H9 (cell line): Measurements from ENCODE around the gene PAIP2. TPM values are rescaled to one million over a fixed set of nuclear protein-coding genes. Genes with fewer than 3 reads are reported as not detected.

Source experiments
- DNase-seq: peaks from one replicate; pipeline ENCODE4 v3.0.0-alpha.2; 2017
- H2AFZ ChIP-seq: one replicate; pipeline ENCODE4 v1.6.1; 2013; ENCODE audit warnings: mild to moderate bottlenecking, low read length, control low read depth, moderate library complexity
- H2AK5ac ChIP-seq: 2 replicates; pipeline ENCODE4 v1.6.1; 2013; ENCODE audit warnings: low read length, control low read depth, mixed read lengths; ENCODE audit not compliant: insufficient read length
- H2BK120ac ChIP-seq: one replicate; pipeline ENCODE4 v1.6.1; 2013; ENCODE audit warnings: low read depth, mild to moderate bottlenecking, low read length, control low read depth, inconsistent platforms; ENCODE audit not compliant: poor library complexity, severe bottlenecking
- H2BK12ac ChIP-seq: 2 replicates; pipeline ENCODE4 v1.6.1; 2013; ENCODE audit warnings: low read length, control low read depth, mixed read lengths, low read depth; ENCODE audit not compliant: insufficient read length
- H2BK15ac ChIP-seq: 2 replicates; pipeline ENCODE4 v1.6.1; 2013; ENCODE audit warnings: low read depth, low read length, control low read depth
- H2BK20ac ChIP-seq: one replicate; pipeline ENCODE4 v1.6.1; 2013; ENCODE audit warnings: low read depth, mild to moderate bottlenecking, low read length, control low read depth, inconsistent platforms; ENCODE audit not compliant: poor library complexity, severe bottlenecking
- H2BK5ac ChIP-seq: 2 replicates; pipeline ENCODE4 v1.6.1; 2013; ENCODE audit warnings: low read length, control low read depth, mixed read lengths; ENCODE audit not compliant: insufficient read length
- H3K14ac ChIP-seq: 2 replicates; pipeline ENCODE4 v1.6.1; 2013; ENCODE audit warnings: low read length, control low read depth; ENCODE audit not compliant: insufficient read depth
- H3K18ac ChIP-seq: 2 replicates; pipeline ENCODE4 v1.6.1; 2013; ENCODE audit warnings: low read depth, mild to moderate bottlenecking, mixed read lengths, low read length, control low read depth; ENCODE audit not compliant: insufficient read length
- H3K23ac ChIP-seq: 2 replicates; pipeline ENCODE4 v1.6.1; 2013; ENCODE audit warnings: low read length, control low read depth, mixed read lengths, low read depth; ENCODE audit not compliant: insufficient read length
- H3K23me2 ChIP-seq: 2 replicates; pipeline ENCODE4 v1.6.1; 2013; ENCODE audit warnings: low read depth, mild to moderate bottlenecking, mixed read lengths, low read length, control low read depth; ENCODE audit not compliant: insufficient read length, poor library complexity, severe bottlenecking
- H3K27ac ChIP-seq: 2 replicates; pipeline ENCODE4 v1.5.1; 2013; ENCODE audit warnings: low read length, control low read depth, mixed read lengths, low read depth; ENCODE audit not compliant: insufficient read length
- H3K27me3 ChIP-seq: 2 replicates; pipeline ENCODE4 v1.6.1; 2013; ENCODE audit warnings: low read length, control low read depth, inconsistent platforms; ENCODE audit not compliant: insufficient read depth
- H3K4ac ChIP-seq: 2 replicates; pipeline ENCODE4 v1.6.1; 2013; ENCODE audit warnings: low read depth, mild to moderate bottlenecking, control low read depth, inconsistent platforms, low read length, moderate library complexity
- H3K4me1 ChIP-seq: 2 replicates; pipeline ENCODE4 v1.6.1; 2013; ENCODE audit warnings: low read length, control low read depth, inconsistent platforms; ENCODE audit not compliant: insufficient read depth
- H3K4me2 ChIP-seq: 2 replicates; pipeline ENCODE4 v1.6.1; 2013; ENCODE audit warnings: low read length, control low read depth, mixed read lengths; ENCODE audit not compliant: insufficient read length, insufficient read depth
- H3K56ac ChIP-seq: 2 replicates; pipeline ENCODE4 v1.6.1; 2013; ENCODE audit warnings: low read depth, mild to moderate bottlenecking, mixed read lengths, low read length, control low read depth; ENCODE audit not compliant: insufficient read length
- H3K79me1 ChIP-seq: 2 replicates; pipeline ENCODE4 v1.6.1; 2013; ENCODE audit warnings: low read depth, mild to moderate bottlenecking, moderate library complexity, low read length, control low read depth, inconsistent platforms; ENCODE audit not compliant: insufficient read depth, poor library complexity, severe bottlenecking
- H3K79me2 ChIP-seq: 2 replicates; pipeline ENCODE4 v1.6.1; 2013; ENCODE audit warnings: low read length, control low read depth, inconsistent platforms; ENCODE audit not compliant: insufficient read depth
- H3K9ac ChIP-seq: 2 replicates; pipeline ENCODE4 v1.6.1; 2013; ENCODE audit warnings: low read length, control low read depth, mixed read lengths; ENCODE audit not compliant: insufficient read length; ENCODE audit errors: extremely low read depth
- H3K9me3 ChIP-seq: one replicate; pipeline ENCODE4 v1.6.1; 2013; ENCODE audit warnings: low read depth, low read length, inconsistent platforms; ENCODE audit not compliant: control insufficient read depth
- H3T11ph ChIP-seq: one replicate; pipeline ENCODE4 v1.6.1; 2013; ENCODE audit warnings: mild to moderate bottlenecking, low read length, control low read depth, inconsistent platforms
- H4K20me1 ChIP-seq: one replicate; pipeline ENCODE4 v1.6.1; 2013; ENCODE audit not compliant: control insufficient read depth, insufficient read length, insufficient read depth
- H4K5ac ChIP-seq: 2 replicates; pipeline ENCODE4 v1.6.1; 2013; ENCODE audit warnings: low read depth, mild to moderate bottlenecking, mixed read lengths, low read length, control low read depth; ENCODE audit not compliant: insufficient read length
- H4K8ac ChIP-seq: replicated peaks from 2 replicates; pipeline ENCODE4 v1.6.1; 2013; ENCODE audit warnings: low read length, control low read depth, mixed read lengths, low read depth; ENCODE audit not compliant: insufficient read length
- H4K91ac ChIP-seq: 2 replicates; pipeline ENCODE4 v1.6.1; 2013; ENCODE audit warnings: low read depth, mild to moderate bottlenecking, moderate library complexity, mixed read lengths, low read length, control low read depth; ENCODE audit not compliant: insufficient read length
- H3K27ac Mint-ChIP-seq, 3 experiments: 2 replicates in 2 of 3; 3 replicates in 1 of 3; pipeline ENCODE4 v1.8.0; 2020 to 2021; ENCODE audit warnings: mixed read lengths in 3 of 3, mild to moderate bottlenecking in 1 of 3, moderate library complexity in 1 of 3
- H3K27me3 Mint-ChIP-seq: 2 replicates; pipeline ENCODE4 v1.8.0; 2021; ENCODE audit warnings: low read depth, mild to moderate bottlenecking, moderate library complexity, mixed read lengths
- H3K36me3 Mint-ChIP-seq, 3 experiments: 2 replicates in 2 of 3; 3 replicates in 1 of 3; pipeline ENCODE4 v1.8.0; 2020 to 2021; ENCODE audit warnings: low read depth in 3 of 3, mixed read lengths in 3 of 3; ENCODE audit not compliant: insufficient read depth in 1 of 3
- H3K4me1 Mint-ChIP-seq, 2 experiments: 2 replicates each; pipeline ENCODE4 v1.8.0; 2020; ENCODE audit warnings: mixed read lengths in 2 of 2
- H3K4me3 Mint-ChIP-seq, 2 experiments: 2 replicates in 1 of 2; 3 replicates in 1 of 2; pipeline ENCODE4 v1.8.0; 2020 to 2021; ENCODE audit warnings: mild to moderate bottlenecking in 2 of 2, mixed read lengths in 2 of 2, moderate library complexity in 1 of 2
- H3K9me3 Mint-ChIP-seq, 2 experiments: 2 replicates in 1 of 2; 3 replicates in 1 of 2; pipeline ENCODE4 v1.8.0; 2020; ENCODE audit warnings: mild to moderate bottlenecking in 2 of 2, mixed read lengths in 2 of 2, moderate library complexity in 1 of 2
- CTCF ChIP-seq: fragments of 200-600 bp; sonication (generic); conservative IDR thresholded peaks from 3 replicates; pipeline ENCODE4 v1.8.0; 2021; ENCODE audit warnings: antibody characterized with exemption, mild to moderate bottlenecking
- total RNA-seq: library from RNA; stranded (reverse); gene quantifications from 2 replicates; pipeline ENCODE4 v1.2.1, GENCODE V29; 2021

The PAIP2 gene
- total RNA-seq, 1 experiment from 2014 or later, result 121 TPM

- no peak for DNase-seq
- Mint-ChIP-seq H3K4me3 (no peak overlapping the region), H3K36me3 (peaks cover 0 to 3% (median 0%) of the 10 kb centered on the region in 3 experiments; a peak in 1 of 7 replicates), H3K9me3 (no peaks in the 10 kb centered on the region), H3K27ac (no peak overlapping the region; a peak in 1 of 7 replicates), H3K4me1 (peaks cover 16 to 20% of the 10 kb centered on the region in 2 experiments), H3K27me3 (peaks cover 2% of the 10 kb centered on the region; the same call in 1 of the 2 replicates)
- Histone ChIP-seq H3K27ac (no peak overlapping the region), H3K9ac (no peak overlapping the region), H3T11ph (no peak overlapping the region), H4K91ac (no peak overlapping the region), H2AK5ac (no peak overlapping the region), H2BK120ac (no peak overlapping the region), H3K14ac (no peak overlapping the region), H3K79me1 (no peaks in the 10 kb centered on the region), H4K8ac (no peak overlapping the region), H3K4me2 (no peak overlapping the region), H2BK12ac (no peak overlapping the region), H3K4ac (no peak overlapping the region), H3K79me2 (no peaks in the 10 kb centered on the region), H4K5ac (no peak overlapping the region), H4K20me1 (no peaks in the 10 kb centered on the region), H3K23ac (no peak overlapping the region), H3K56ac (no peak overlapping the region), H3K4me1 (peaks cover 2% of the 10 kb centered on the region; the same call in 1 of the 2 replicates), H2BK15ac (no peak overlapping the region), H2BK20ac (no peak overlapping the region), H3K23me2 (no peaks in the 10 kb centered on the region), H3K27me3 (no peaks in the 10 kb centered on the region), H2AFZ (no peak overlapping the region), H2BK5ac (no peak overlapping the region), H3K18ac (no peak overlapping the region), H3K9me3 (no peaks in the 10 kb centered on the region)
- TF ChIP-seq CTCF, result no peak
These were observed 65.9 kb downstream of the PAIP2 start for GRCh38 chr5:139407517-139407916.
